A549 (cell line): ENCODE measurements around the gene SMR3B. TPM values are rescaled to one million over a fixed set of nuclear protein-coding genes. Genes with fewer than 3 reads are reported as not detected.

Source experiments
- ATAC-seq, 2 experiments: fragments of 200-7000 bp in 1 of 2; fragments of >200 bp in 1 of 2; cut with Nextera tagmentation in 1 of 2; cut with Tn5 transposase in 1 of 2; 3 replicates each; pipeline versions ENCODE4 v1.8.0 to v1.9.1; 2018 to 2020; ENCODE audit warnings: mild to moderate bottlenecking in 1 of 2, moderate library complexity in 1 of 2
- CTCF ChIA-PET: fragments of 300-600 bp; sonication (Branson Sonifier 250); formaldehyde crosslinking; extraction: SDS; loops from one replicate; lab custom pipeline; 2021; ENCODE audit warnings: antibody characterized with exemption, inconsistent platforms; lab: Yijun Ruan, JAX
- POLR2A ChIA-PET: fragments of 350-600 bp; formaldehyde crosslinking; extraction: SDS; loops from one replicate; lab custom pipeline; 2021; ENCODE audit warnings: antibody characterized with exemption, inconsistent platforms; lab: Yijun Ruan, JAX
- DNase-seq, 2 experiments: peaks; one replicate each; pipeline versions ENCODE4 v3.0.0 to v3.0.0-alpha.2; 2011 to 2016; ENCODE audit warnings: low read depth in 1 of 2, low spot score in 1 of 2
- FAIRE-seq: peaks from 2 replicates; lab custom pipeline; 2011; peaks lifted over from hg19 to GRCh38; lab: Jason Lieb, UNC
- H3K27ac ChIP-seq, 2 experiments: fragments of >200 bp; sonication (Bioruptor Twin); formaldehyde crosslinking; 3 replicates each; pipeline ENCODE4 v1.5.1; 2016 to 2017
- H3K4me1 ChIP-seq: fragments of >200 bp; sonication (Bioruptor Twin); formaldehyde crosslinking; 3 replicates; pipeline ENCODE4 v1.6.1; 2016
- H3K4me2 ChIP-seq: fragments of >200 bp; sonication (Bioruptor Twin); formaldehyde crosslinking; 3 replicates; pipeline ENCODE4 v1.6.1; 2016
- H3K4me3 ChIP-seq: fragments of >200 bp; sonication (Bioruptor Twin); formaldehyde crosslinking; 3 replicates; pipeline ENCODE4 v1.5.1; 2016
- H3K9me3 ChIP-seq: fragments of >200 bp; sonication (Bioruptor Twin); formaldehyde crosslinking; 3 replicates; pipeline ENCODE4 v1.6.1; 2016
- ATOH8 ChIP-seq: fragments of 250-450 bp; sonication (Bioruptor Pico); IDR thresholded peaks from 2 replicates; pipeline ENCODE4 v1.5.0; 2020; ENCODE audit warnings: low read depth, mild to moderate bottlenecking, moderate library complexity
- CTCF ChIP-seq: fragments of >200 bp; sonication (Bioruptor Twin); formaldehyde crosslinking; IDR thresholded peaks from 3 replicates; pipeline ENCODE4 v1.5.1; 2016
- EHMT2 ChIP-seq: fragments of 200-600 bp; sonication (generic); IDR thresholded peaks from 2 replicates; pipeline ENCODE4 v1.6.1; 2016; ENCODE audit warnings: antibody characterized with exemption, low read depth, mild to moderate bottlenecking, moderate library complexity
- ELK1 ChIP-seq: fragments of 150-350 bp; IDR thresholded peaks from 2 replicates; pipeline ENCODE4 v1.6.1; 2014; ENCODE audit warnings: low read depth, mild to moderate bottlenecking, low read length
- EP300 ChIP-seq, 2 experiments: fragments of >200 bp; sonication (Bioruptor Twin); formaldehyde crosslinking; IDR thresholded peaks; 2 replicates in 1 of 2; 3 replicates in 1 of 2; pipeline ENCODE4 v1.6.1; 2016 to 2017
- FOSB ChIP-seq: fragments of 250-450 bp; sonication (Bioruptor Pico); IDR thresholded peaks from 2 replicates; pipeline ENCODE4 v1.5.0; 2020; ENCODE audit warnings: mild to moderate bottlenecking, moderate library complexity
- GATA3 ChIP-seq: IDR thresholded peaks from 2 replicates; pipeline ENCODE4 v1.6.1; 2012; ENCODE audit warnings: borderline replicate concordance
- HOXB13 ChIP-seq: fragments of 250-450 bp; sonication (Bioruptor Pico); IDR thresholded peaks from 2 replicates; pipeline ENCODE4 v1.5.0; 2020; ENCODE audit warnings: low read depth, mild to moderate bottlenecking, moderate library complexity
- HOXB5 ChIP-seq: fragments of 250-450 bp; sonication (Bioruptor Pico); IDR thresholded peaks from 2 replicates; pipeline ENCODE4 v1.5.0; 2020; ENCODE audit warnings: mild to moderate bottlenecking, moderate library complexity
- KDM5A ChIP-seq: fragments of 200-600 bp; sonication (generic); IDR thresholded peaks from 2 replicates; pipeline ENCODE4 v1.6.1; 2016; ENCODE audit warnings: antibody characterized with exemption, mild to moderate bottlenecking
- MAFK ChIP-seq: fragments of 450-650 bp; IDR thresholded peaks from 2 replicates; pipeline ENCODE4 v1.6.1; 2014; ENCODE audit not compliant: partially characterized antibody
- MAX ChIP-seq: IDR thresholded peaks from 2 replicates; pipeline ENCODE4 v1.6.1; 2012
- MYC ChIP-seq: IDR thresholded peaks from 2 replicates; pipeline ENCODE4 v1.6.1; 2012; ENCODE audit warnings: mild to moderate bottlenecking, inconsistent platforms, low read length, improper control_type of control experiment, borderline replicate concordance
- NPAS2 ChIP-seq: fragments of 250-450 bp; sonication (Bioruptor Pico); IDR thresholded peaks from 2 replicates; pipeline ENCODE4 v1.8.0; 2022; ENCODE audit warnings: mild to moderate bottlenecking, moderate library complexity, borderline replicate concordance
- PHF8 ChIP-seq: fragments of 200-600 bp; sonication (generic); IDR thresholded peaks from 2 replicates; pipeline ENCODE4 v1.6.1; 2016; ENCODE audit warnings: low read depth, mild to moderate bottlenecking, antibody characterized with exemption, moderate library complexity, borderline replicate concordance
- TFCP2L1 ChIP-seq: fragments of 250-450 bp; sonication (Bioruptor Pico); IDR thresholded peaks from 2 replicates; pipeline ENCODE4 v1.5.0; 2021; ENCODE audit warnings: mild to moderate bottlenecking
- TP53 ChIP-seq: fragments of 250-450 bp; sonication (Bioruptor Pico); IDR thresholded peaks from 2 replicates; pipeline ENCODE4 v1.5.0; 2021; ENCODE audit warnings: mild to moderate bottlenecking, moderate library complexity
- ZC3H11A ChIP-seq: fragments of 450-650 bp; IDR thresholded peaks from 2 replicates; pipeline ENCODE4 v1.6.1; 2014; ENCODE audit warnings: antibody characterized with exemption, mild to moderate bottlenecking
- ZFP36 ChIP-seq: fragments of 450-650 bp; IDR thresholded peaks from 2 replicates; pipeline ENCODE4 v1.6.1; 2014; ENCODE audit warnings: borderline replicate concordance; ENCODE audit not compliant: partially characterized antibody
- ZNF302 ChIP-seq: fragments of 250-450 bp; sonication (Bioruptor Pico); IDR thresholded peaks from 2 replicates; pipeline ENCODE4 v1.9.0; 2021; ENCODE audit warnings: inconsistent platforms, mild to moderate bottlenecking, moderate library complexity
- ZSCAN20 ChIP-seq: fragments of 250-450 bp; sonication (Bioruptor Pico); IDR thresholded peaks from 2 replicates; pipeline ENCODE4 v1.8.0; 2022; ENCODE audit warnings: mild to moderate bottlenecking, moderate library complexity
- WGBS: methylation state at CpG from one replicate; pipeline ENCODE4 v1.1.6; 2017; ENCODE audit errors: missing lambda C conversion rate; 5-methylcytosine and 5-hydroxymethylcytosine counted together
- polyA plus RNA-seq, 4 experiments: library from polyadenylated mRNA; depleted of rRNA in 3 of 4; stranded (reverse); fragments of >200 nt; fragmentation: RNase III in 1 of 4; extraction: RNeasy Plus Mini Kit Qiagen cat#74134 plus additional on column Dnase treatment in 1 of 4; gene quantifications; 2 replicates in 3 of 4; 3 replicates in 1 of 4; pipeline ENCODE4 v1.2.3, GENCODE V29; 2011 to 2017
- TF ChIP-seq, protein P1 (sequence below): fragments of >200 bp; sonication (Bioruptor Twin); formaldehyde crosslinking; IDR thresholded peaks from 2 replicates; pipeline ENCODE4 v1.6.1; 2016

SMR3B gene
- polyA plus RNA-seq, 2 of the 4 experiments (the other 2 are of a cell fraction) = not detected

DNA sequence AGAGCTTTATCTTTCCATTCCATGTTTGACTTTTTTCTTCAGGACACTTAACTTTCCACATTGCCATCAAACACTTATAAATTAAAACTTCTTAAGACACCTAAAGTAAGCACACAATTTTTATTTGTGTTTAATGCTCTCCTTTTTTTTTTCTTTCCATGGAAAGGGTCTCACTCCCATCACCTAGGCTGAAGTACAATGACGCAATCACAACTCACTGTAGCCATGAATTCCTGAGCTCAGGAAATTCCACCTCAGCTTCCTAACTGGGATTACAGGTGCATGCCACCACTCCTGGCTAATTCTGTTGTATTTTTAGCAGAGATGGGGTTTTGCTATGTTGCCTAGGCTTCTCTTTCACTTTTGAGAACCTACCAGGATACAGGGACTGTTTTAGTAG is 15.1 kb upstream of the SMR3B start:
- no peak overlapping the region for H3K4me3 ChIP-seq
- ChIA-PET CTCF (interaction anchor here (0.7 kb wide), 1 partner anchor 58 kb away, joined by 3 read pairs; no protein-coding TSS in a partner anchor), POLR2A (no interaction called here)
- TF ChIP-seq CTCF = no peak
- TF ChIP-seq, protein P1, sequence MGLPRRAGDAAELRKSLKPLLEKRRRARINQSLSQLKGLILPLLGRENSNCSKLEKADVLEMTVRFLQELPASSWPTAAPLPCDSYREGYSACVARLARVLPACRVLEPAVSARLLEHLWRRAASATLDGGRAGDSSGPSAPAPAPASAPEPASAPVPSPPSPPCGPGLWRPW = no peak
- TF ChIP-seq FOSB = no peak
- no peak for TF ChIP-seq EP300 (IDR thresholded peaks at IDR 0.05)
- no peak for TF ChIP-seq HOXB13
- TF ChIP-seq ELK1 = no peak
- no peak for TF ChIP-seq MAX
- no peak for TF ChIP-seq NPAS2 (CRISPR knock-in tag)
- no peak for TF ChIP-seq EHMT2
- no peak for TF ChIP-seq GATA3
- no peak for TF ChIP-seq ZFP36
- H3K9me3 ChIP-seq = no peaks in the 10 kb centered on the region
- no peak for DNase-seq
- no peak for ATAC-seq
- WGBS = 43% methylated on average over 1 of the region's 1 CpG
- no peak overlapping the region for H3K4me2 ChIP-seq
- no peak overlapping the region for H3K27ac ChIP-seq
- no peaks in the 10 kb centered on the region for H3K4me1 ChIP-seq
- FAIRE-seq = no peak

- no peaks in the 10 kb centered on the region for H3K9me3 ChIP-seq
- H3K27ac ChIP-seq = no peak overlapping the region
- no peak for ATAC-seq
- TF ChIP-seq ZFP36 (no peak), PHF8 (no peak), TFCP2L1 (CRISPR knock-in tag) (no peak), MAX (no peak), ZC3H11A (no peak), HOXB5 (no peak), ATOH8 (CRISPR knock-in tag) (no peak), MYC (no peak), FOSB (no peak), KDM5A (no peak), ZSCAN20 (CRISPR knock-in tag) (no peak), TP53 (CRISPR knock-in tag) (no peak), MAFK (no peak)
- no peak for DNase-seq
- H3K4me1 ChIP-seq = no peaks in the 10 kb centered on the region
- H3K4me3 ChIP-seq = no peak overlapping the region
- H3K4me2 ChIP-seq = no peak overlapping the region
- WGBS = 12% methylated on average over 4 of the region's 4 CpGs
- FAIRE-seq = no peak
- ChIA-PET CTCF (no interaction called here), POLR2A (no interaction called here)
These were observed 10.9 kb upstream of the SMR3B start for GRCh38 chr4:70371987-70372386.

- no peaks in the 10 kb centered on the region for H3K4me1 ChIP-seq
- no peak for TF ChIP-seq ZNF302
- no peak for TF ChIP-seq ZC3H11A
- no peak for FAIRE-seq
- CTCF ChIA-PET = no interaction called here
- no peak for DNase-seq
- POLR2A ChIA-PET = no interaction called here
- H3K4me2 ChIP-seq = no peak overlapping the region
- H3K27ac ChIP-seq = no peak overlapping the region
- no peak for ATAC-seq
- WGBS = 7% methylated on average over 3 of the region's 3 CpGs
- H3K4me3 ChIP-seq = no peak overlapping the region
- no peaks in the 10 kb centered on the region for H3K9me3 ChIP-seq
These were observed 10.2 kb upstream of the SMR3B start for GRCh38 chr4:70372760-70373159.
